Esophagus muscularis mucosa (tissue), 4 donors: ENCODE data around the gene KCNJ6.

Experiments used
- EP300 ChIP-seq: sonication (generic); formaldehyde crosslinking; IDR thresholded peaks from one replicate; pipeline ENCODE4 v1.6.1; 2017; ENCODE audit warnings: antibody characterized with exemption
- POLR2A ChIP-seq: fragments of 450-650 bp; IDR thresholded peaks from one replicate; pipeline ENCODE4 v1.6.1; 2017; ENCODE audit warnings: antibody characterized with exemption, moderate library complexity, mild to moderate bottlenecking, low read depth
- POLR2AphosphoS5 ChIP-seq, 2 donors: sonication (generic); formaldehyde crosslinking; IDR thresholded peaks; one replicate each; pipeline ENCODE4 v1.6.1; 2017; ENCODE audit warnings: antibody characterized with exemption in 2 of 2
- TF ChIP-seq, protein P1 (sequence below), 3 experiments: fragments of 200-600 bp in 2 of 3; fragments of 450-650 bp in 1 of 3; sonication (generic) in 2 of 3; IDR thresholded peaks; one replicate each; pipeline ENCODE4 v1.5.1; 2017 to 2019; ENCODE audit warnings: antibody characterized with exemption in 3 of 3, mild to moderate bottlenecking in 2 of 3, moderate library complexity in 1 of 3

DNA sequence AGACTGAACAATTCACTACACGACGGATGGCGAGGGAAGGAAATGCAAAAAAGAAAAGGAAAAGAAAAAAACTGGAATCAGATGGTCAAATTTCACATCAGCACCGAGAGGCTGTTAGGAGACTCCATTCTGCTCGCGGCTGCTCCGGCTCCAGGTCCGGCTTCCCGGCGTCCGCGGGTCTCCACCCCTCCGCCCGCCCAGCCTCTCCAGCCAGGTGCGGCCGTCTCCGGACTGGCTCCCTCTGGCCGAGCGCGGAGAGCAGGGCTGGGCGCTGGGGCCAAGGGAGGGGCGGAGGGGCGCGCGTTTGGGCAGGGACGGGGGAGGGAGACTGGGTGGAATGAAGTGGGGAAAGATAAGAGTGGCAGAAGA, 332 bp downstream of the KCNJ6 start:
- TF ChIP-seq, protein P1, sequence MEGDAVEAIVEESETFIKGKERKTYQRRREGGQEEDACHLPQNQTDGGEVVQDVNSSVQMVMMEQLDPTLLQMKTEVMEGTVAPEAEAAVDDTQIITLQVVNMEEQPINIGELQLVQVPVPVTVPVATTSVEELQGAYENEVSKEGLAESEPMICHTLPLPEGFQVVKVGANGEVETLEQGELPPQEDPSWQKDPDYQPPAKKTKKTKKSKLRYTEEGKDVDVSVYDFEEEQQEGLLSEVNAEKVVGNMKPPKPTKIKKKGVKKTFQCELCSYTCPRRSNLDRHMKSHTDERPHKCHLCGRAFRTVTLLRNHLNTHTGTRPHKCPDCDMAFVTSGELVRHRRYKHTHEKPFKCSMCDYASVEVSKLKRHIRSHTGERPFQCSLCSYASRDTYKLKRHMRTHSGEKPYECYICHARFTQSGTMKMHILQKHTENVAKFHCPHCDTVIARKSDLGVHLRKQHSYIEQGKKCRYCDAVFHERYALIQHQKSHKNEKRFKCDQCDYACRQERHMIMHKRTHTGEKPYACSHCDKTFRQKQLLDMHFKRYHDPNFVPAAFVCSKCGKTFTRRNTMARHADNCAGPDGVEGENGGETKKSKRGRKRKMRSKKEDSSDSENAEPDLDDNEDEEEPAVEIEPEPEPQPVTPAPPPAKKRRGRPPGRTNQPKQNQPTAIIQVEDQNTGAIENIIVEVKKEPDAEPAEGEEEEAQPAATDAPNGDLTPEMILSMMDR (IDR thresholded peaks at IDR 0.05): no peak
- TF ChIP-seq POLR2A (no peak), POLR2AphosphoS5 (IDR thresholded peaks at IDR 0.05) (no peak), EP300 (no peak)
